Mesenchymal stem cell (in vitro differentiated cells and primary cell): Measurements from ENCODE around the gene TNIP1.

Source experiments
- DNase-seq: peaks from one replicate; pipeline ENCODE4 v3.0.0-alpha.2; 2013
- H2AFZ ChIP-seq: one replicate; pipeline ENCODE4 v1.6.1; 2013; ENCODE audit warnings: low read depth, mild to moderate bottlenecking, control low read depth, inconsistent platforms, low read length, moderate library complexity
- H2AK5ac ChIP-seq: 2 replicates; pipeline ENCODE4 v1.6.1; 2013; ENCODE audit warnings: low read length, moderate library complexity, mild to moderate bottlenecking, inconsistent platforms; ENCODE audit not compliant: severe bottlenecking
- H2BK120ac ChIP-seq: one replicate; pipeline ENCODE4 v1.6.1; 2013; ENCODE audit warnings: low read depth, mild to moderate bottlenecking, inconsistent platforms, low read length, moderate library complexity
- H2BK12ac ChIP-seq, 2 experiments: one replicate each; pipeline ENCODE4 v1.6.1; 2013; ENCODE audit warnings: inconsistent platforms in 2 of 2, low read length in 2 of 2, mild to moderate bottlenecking in 2 of 2, moderate library complexity in 2 of 2, control low read depth in 1 of 2
- H2BK15ac ChIP-seq: one replicate; pipeline ENCODE4 v1.6.1; 2013; ENCODE audit warnings: mild to moderate bottlenecking, low read depth, inconsistent platforms; ENCODE audit not compliant: poor library complexity, severe bottlenecking
- H2BK5ac ChIP-seq: 2 replicates; pipeline ENCODE4 v1.6.1; 2013; ENCODE audit warnings: low read depth, mild to moderate bottlenecking, low read length, control low read depth, inconsistent platforms; ENCODE audit not compliant: poor library complexity, severe bottlenecking
- H3K14ac ChIP-seq, 2 experiments: one replicate each; pipeline ENCODE4 v1.6.1; 2013; ENCODE audit warnings: inconsistent platforms in 2 of 2, low read length in 2 of 2, control low read depth in 1 of 2, mild to moderate bottlenecking in 1 of 2, moderate library complexity in 1 of 2
- H3K18ac ChIP-seq, 2 experiments: one replicate each; pipeline ENCODE4 v1.6.1; 2013; ENCODE audit warnings: inconsistent platforms in 2 of 2, low read length in 2 of 2, control low read depth in 1 of 2, low read depth in 1 of 2, mild to moderate bottlenecking in 1 of 2
- H3K23ac ChIP-seq, 2 experiments: one replicate each; pipeline ENCODE4 v1.6.1; 2013; ENCODE audit warnings: inconsistent platforms in 2 of 2, low read length in 2 of 2, mild to moderate bottlenecking in 2 of 2, moderate library complexity in 2 of 2, control low read depth in 1 of 2
- H3K27ac ChIP-seq: 2 replicates; pipeline ENCODE4 v1.5.1; 2013; ENCODE audit warnings: mild to moderate bottlenecking, moderate library complexity, low read length, control low read depth, inconsistent platforms; ENCODE audit not compliant: poor library complexity, severe bottlenecking
- H3K27me3 ChIP-seq, 2 experiments: 2 replicates each; pipeline versions ENCODE4 v1.6.1 to v1.7.0; 2013; ENCODE audit warnings: low read length in 2 of 2, mild to moderate bottlenecking in 2 of 2, moderate library complexity in 2 of 2, control low read depth in 1 of 2, inconsistent platforms in 1 of 2; ENCODE audit not compliant: control insufficient read depth in 1 of 2, insufficient read depth in 1 of 2
- H3K36me3 ChIP-seq, 2 experiments: 2 replicates each; pipeline versions ENCODE4 v1.6.1 to v1.7.0; 2013; ENCODE audit warnings: low read length in 2 of 2, control low read depth in 1 of 2, inconsistent platforms in 1 of 2, low read depth in 1 of 2, mild to moderate bottlenecking in 1 of 2; ENCODE audit not compliant: insufficient read depth in 2 of 2, control insufficient read depth in 1 of 2
- H3K4ac ChIP-seq, 2 experiments: one replicate each; pipeline ENCODE4 v1.6.1; 2013; ENCODE audit warnings: inconsistent platforms in 2 of 2, low read length in 2 of 2, mild to moderate bottlenecking in 2 of 2, moderate library complexity in 2 of 2, control low read depth in 1 of 2, low read depth in 1 of 2
- H3K4me1 ChIP-seq: 2 replicates; pipeline ENCODE4 v1.6.1; 2013; ENCODE audit warnings: low read depth, low read length, control low read depth; ENCODE audit not compliant: control insufficient read depth, insufficient read depth
- H3K4me2 ChIP-seq: 2 replicates; pipeline ENCODE4 v1.6.1; 2013; ENCODE audit warnings: low read length, mild to moderate bottlenecking, inconsistent platforms; ENCODE audit not compliant: poor library complexity, severe bottlenecking
- H3K4me3 ChIP-seq, 2 experiments: 2 replicates each; pipeline versions ENCODE4 v1.5.1 to v1.7.0; 2013; ENCODE audit warnings: low read length in 2 of 2, mild to moderate bottlenecking in 2 of 2, control low read depth in 1 of 2, low read depth in 1 of 2; ENCODE audit not compliant: insufficient read depth in 1 of 2
- H3K79me1 ChIP-seq: replicated peaks from 2 replicates; pipeline ENCODE4 v1.6.1; 2013; ENCODE audit warnings: mild to moderate bottlenecking, control low read depth, low read length, inconsistent platforms; ENCODE audit not compliant: poor library complexity, severe bottlenecking
- H3K9ac ChIP-seq: 2 replicates; pipeline ENCODE4 v1.7.0; 2013; ENCODE audit warnings: mild to moderate bottlenecking, low read length, moderate library complexity
- H3K9me3 ChIP-seq: 2 replicates; pipeline ENCODE4 v1.7.0; 2013; ENCODE audit warnings: mild to moderate bottlenecking, low read length; ENCODE audit not compliant: control insufficient read depth
- H4K8ac ChIP-seq: one replicate; pipeline ENCODE4 v1.6.1; 2013; ENCODE audit warnings: inconsistent platforms, mild to moderate bottlenecking, low read length, moderate library complexity
- H4K91ac ChIP-seq: one replicate; pipeline ENCODE4 v1.6.1; 2013; ENCODE audit warnings: mild to moderate bottlenecking, low read length, inconsistent platforms
- WGBS: methylation state at CpG from one replicate; pipeline ENCODE4 v1.1.7; 2013; ENCODE audit warnings: mixed read lengths; 5-methylcytosine and 5-hydroxymethylcytosine counted together

Gene TNIP1

DNA sequence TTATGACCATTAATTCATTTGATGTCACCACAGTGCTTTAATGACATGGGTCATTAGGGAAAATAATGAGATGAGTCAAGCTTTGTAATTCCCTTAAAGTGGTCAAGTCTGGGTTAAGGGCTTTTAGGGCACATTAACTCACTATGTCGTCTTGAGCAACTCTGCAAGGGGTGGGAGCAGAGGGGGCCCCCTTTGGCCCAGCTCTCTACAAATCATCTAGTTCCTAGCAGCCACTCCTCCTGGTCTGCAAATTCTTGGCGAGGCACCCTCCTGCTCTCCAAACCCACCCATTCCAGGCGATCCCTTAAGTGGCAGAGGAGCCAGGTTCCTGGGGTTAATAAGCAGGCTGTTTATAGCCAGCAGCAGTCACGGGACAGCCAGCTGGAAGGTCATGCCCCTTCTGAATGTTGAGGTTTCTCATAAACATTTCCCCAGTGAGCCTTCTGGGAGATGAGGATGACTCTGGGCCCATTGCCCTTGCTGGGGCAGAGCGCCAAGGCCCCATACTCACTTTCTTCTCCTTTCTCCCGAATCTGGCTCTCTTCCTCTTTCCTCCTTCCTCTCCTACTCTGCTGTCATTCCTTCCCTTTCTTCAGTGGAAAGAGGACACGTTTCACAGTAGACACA lies 74.8 kb downstream of the TNIP1 start:
- H4K8ac ChIP-seq = no peak overlapping the region
- H3K14ac ChIP-seq = no peak overlapping the region
- DNase-seq = peak; percentile 86
- H3K9ac ChIP-seq = peak overlapping the region; percentile 74
- no peak overlapping the region for H4K91ac ChIP-seq
- peak overlapping the region; percentile 73 to 74 for H3K18ac ChIP-seq
- H3K9me3 ChIP-seq = no peaks in the 10 kb centered on the region
- peak overlapping the region in 1 of 2 experiments; percentile 80 for H2BK12ac ChIP-seq
- H3K79me1 ChIP-seq = no peaks in the 10 kb centered on the region
- no peak overlapping the region for H2BK5ac ChIP-seq
- H3K27me3 ChIP-seq = no peaks in the 10 kb centered on the region
- no peak overlapping the region for H2BK15ac ChIP-seq
- H3K4ac ChIP-seq = peak overlapping the region in 1 of 2 experiments; percentile 20
- peaks cover 10% of the 10 kb centered on the region for H3K4me1 ChIP-seq
- H3K4me2 ChIP-seq = no peak overlapping the region
- WGBS = 18% methylated on average over 7 of the region's 7 CpGs
- H2AFZ ChIP-seq = no peak overlapping the region
- no peaks in the 10 kb centered on the region for H3K36me3 ChIP-seq
- no peak overlapping the region for H3K23ac ChIP-seq
- no peak overlapping the region for H2AK5ac ChIP-seq
- H3K27ac ChIP-seq = no peak overlapping the region
- H3K4me3 ChIP-seq = peak overlapping the region in 1 of 2 experiments; percentile 42
- H2BK120ac ChIP-seq = peak overlapping the region; percentile 54

DNA sequence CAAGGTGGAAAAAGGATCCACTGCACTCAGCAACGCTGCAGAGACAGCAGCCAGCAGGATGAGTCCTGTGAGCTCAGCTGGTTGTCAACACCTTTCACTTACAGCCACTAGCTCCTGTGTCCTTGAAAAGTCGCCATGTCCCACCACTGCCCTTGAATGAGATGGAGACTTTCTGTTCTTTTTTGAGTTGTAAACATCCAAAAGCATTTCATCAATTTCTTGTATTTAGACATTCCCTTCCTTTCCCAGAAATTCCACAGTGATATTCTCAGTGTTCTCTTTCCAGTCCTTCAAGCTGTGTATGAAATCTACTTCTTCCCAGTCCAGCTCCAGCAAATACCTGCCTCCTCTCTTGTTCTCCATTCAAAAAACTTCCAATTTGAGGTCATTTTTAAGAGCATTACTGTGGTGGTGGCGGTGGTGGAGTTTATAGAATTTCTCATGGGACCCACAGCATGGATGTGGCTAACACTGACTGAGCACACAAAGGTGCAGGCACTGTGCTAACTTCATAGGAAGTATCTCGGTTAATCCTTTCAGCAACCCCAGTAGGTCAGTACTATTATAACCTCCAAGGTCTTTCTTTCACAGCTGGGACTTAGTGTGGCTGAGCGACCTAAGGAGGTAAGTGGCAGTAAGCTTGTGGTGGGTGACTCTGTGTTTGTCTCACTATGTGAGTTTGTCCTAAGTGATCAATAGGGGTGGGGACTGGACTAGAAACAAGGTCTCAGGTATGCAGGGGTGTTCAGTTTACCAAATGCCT lies 75.5 kb downstream of the TNIP1 start:
- Histone ChIP-seq H3K4me2 (no peak overlapping the region), H3K18ac (peak overlapping the region in 1 of 2 experiments; percentile 56), H2BK12ac (no peak overlapping the region), H3K9me3 (no peaks in the 10 kb centered on the region), H3K27ac (no peak overlapping the region), H3K14ac (no peak overlapping the region), H3K23ac (no peak overlapping the region), H2AFZ (no peak overlapping the region), H3K79me1 (no peaks in the 10 kb centered on the region), H3K27me3 (no peaks in the 10 kb centered on the region), H2BK15ac (no peak overlapping the region), H4K8ac (no peak overlapping the region), H2AK5ac (no peak overlapping the region), H2BK120ac (no peak overlapping the region), H4K91ac (no peak overlapping the region), H3K4me1 (peaks cover 10% of the 10 kb centered on the region), H3K4me3 (no peak overlapping the region), H3K36me3 (no peaks in the 10 kb centered on the region), H3K9ac (peak overlapping the region; percentile 35), H2BK5ac (no peak overlapping the region), H3K4ac (no peak overlapping the region)
- DNase-seq = peak; percentile 43
- WGBS = 63% methylated on average over 4 of the region's 5 CpGs

DNA sequence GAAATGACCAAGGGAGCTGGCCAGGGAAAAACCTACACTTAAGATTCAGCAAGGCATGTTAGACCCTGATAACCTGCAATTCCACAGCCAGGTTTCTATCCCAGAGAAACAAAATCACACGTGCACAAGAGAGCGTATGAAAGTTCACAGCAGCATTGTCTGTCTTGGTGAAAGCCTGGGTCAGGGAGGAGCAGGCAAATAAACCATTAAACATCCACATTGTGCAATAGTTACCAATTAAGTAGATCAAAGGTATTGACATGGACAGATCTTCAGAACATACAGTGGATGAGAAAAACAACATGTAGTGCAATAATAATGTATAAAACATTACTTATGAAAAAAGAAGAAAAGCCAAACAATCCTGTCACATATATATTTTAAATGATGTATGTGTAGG lies 76.3 kb downstream of the TNIP1 start:
- 94% methylated on average over 2 of the region's 2 CpGs for WGBS

DNA sequence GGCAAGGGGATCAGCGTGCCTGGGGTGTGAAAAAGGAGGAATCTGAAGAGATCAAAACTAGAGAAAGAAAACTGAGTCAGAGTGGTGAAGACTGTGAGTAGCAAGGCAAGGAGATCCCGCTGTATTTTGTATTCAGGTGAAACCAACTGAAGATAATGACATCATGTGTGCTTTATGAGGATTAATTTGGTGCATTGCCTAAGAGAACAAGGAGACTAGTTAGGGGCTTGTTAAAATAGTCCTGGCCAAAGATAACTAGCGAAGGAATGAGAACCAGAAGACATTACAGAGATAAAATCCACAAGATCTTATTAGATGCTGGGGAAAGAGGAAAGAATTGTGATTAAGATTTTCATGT lies 77.4 kb downstream of the TNIP1 start:
- no peaks in the 10 kb centered on the region for H3K9me3 ChIP-seq
- H4K8ac ChIP-seq = no peak overlapping the region
- no peak overlapping the region for H3K9ac ChIP-seq
- H3K4me2 ChIP-seq = no peak overlapping the region
- H3K18ac ChIP-seq = no peak overlapping the region
- no peaks in the 10 kb centered on the region for H3K36me3 ChIP-seq
- H3K4me3 ChIP-seq = no peak overlapping the region
- no peaks in the 10 kb centered on the region for H3K79me1 ChIP-seq
- no peak overlapping the region for H2BK120ac ChIP-seq
- WGBS = 89% methylated on average over 3 of the region's 3 CpGs
- H3K27me3 ChIP-seq = peaks cover 0 to 9% of the 10 kb centered on the region in 2 experiments
- H2BK12ac ChIP-seq = no peak overlapping the region
- H2AFZ ChIP-seq = no peak overlapping the region
- no peak overlapping the region for H2BK15ac ChIP-seq
- no peak overlapping the region for H3K27ac ChIP-seq
- no peak overlapping the region for H4K91ac ChIP-seq
- DNase-seq = no peak
- no peak overlapping the region for H3K23ac ChIP-seq
- H3K4me1 ChIP-seq = peaks cover 11% of the 10 kb centered on the region
- H3K4ac ChIP-seq = no peak overlapping the region
- H2AK5ac ChIP-seq = peak overlapping the region; percentile 62
- no peak overlapping the region for H3K14ac ChIP-seq
- H2BK5ac ChIP-seq = peak overlapping the region; percentile 33

More for the DNA sequence above, 76.3 kb downstream of the TNIP1 start:
- Histone ChIP-seq H2BK15ac (no peak overlapping the region), H3K14ac (no peak overlapping the region), H3K9me3 (no peaks in the 10 kb centered on the region), H2BK5ac (no peak overlapping the region), H2AFZ (no peak overlapping the region), H2AK5ac (peak overlapping the region; percentile 51), H3K23ac (no peak overlapping the region), H3K4me2 (no peak overlapping the region), H2BK120ac (no peak overlapping the region), H3K36me3 (no peaks in the 10 kb centered on the region), H4K8ac (no peak overlapping the region), H3K9ac (no peak overlapping the region), H2BK12ac (no peak overlapping the region), H3K27me3 (peaks cover 0 to 7% of the 10 kb centered on the region in 2 experiments), H3K4ac (no peak overlapping the region), H3K4me1 (peaks cover 11% of the 10 kb centered on the region), H3K79me1 (no peaks in the 10 kb centered on the region), H3K27ac (no peak overlapping the region), H4K91ac (no peak overlapping the region), H3K4me3 (no peak overlapping the region), H3K18ac (no peak overlapping the region)
- no peak for DNase-seq
